Measurements from ENCODE around the gene IL1B. TPM values are rescaled to one million over a fixed set of nuclear protein-coding genes. Genes with fewer than 3 reads are reported as not detected.

Gene IL1B
- total and polyA plus RNA-seq, 2 of the 8 experiments (the other 6 are each of a cell fraction or from before 2014, with no cell fraction given) = not detected

- H3K14ac ChIP-seq (ENCODE audit: insufficient read length) = no peak overlapping the region
- ChIA-PET CTCF (ENCODE audit: partially characterized antibody) (interaction anchor here (1.0 to 1.1 kb wide), 2 partner anchors 12 to 23 kb away, joined by 3 to 5 read pairs; no protein-coding TSS in a partner anchor), POLR2A (ENCODE audit: partially characterized antibody) (no interaction called here)
- no peak overlapping the region for H3K23ac ChIP-seq (ENCODE audit: insufficient read length)
- no peak overlapping the region for H2AFZ ChIP-seq (ENCODE audit: low read length)
- FAIRE-seq (no peak), DNase-seq (ENCODE audit: low read depth in 1 of 2, low spot score in 2 of 2) (no peak)
- no peaks in the 10 kb centered on the region for H3K9me3 ChIP-seq (ENCODE audit: insufficient read depth in 2 of 2, low read depth in 1 of 2, low read length in 1 of 2)
- no peaks in the 10 kb centered on the region for H4K20me1 ChIP-seq (replicated peaks in 1 of 2; ENCODE audit: control insufficient read depth in 1 of 2, insufficient read depth in 2 of 2, low read length in 2 of 2)
- 0 out of 2 replicates have a peak overlapping the region, but pooled peaks have one; percentile 75 for H2BK12ac ChIP-seq (ENCODE audit: low read depth, low read length)
- no peak overlapping the region for H4K5ac ChIP-seq (ENCODE audit: insufficient read length, low read depth, low read length)
- H3K36me3 ChIP-seq (ENCODE audit: control insufficient read depth in 2 of 4, insufficient read depth in 4 of 4, low read length in 3 of 4) = no peaks in the 10 kb centered on the region
- H3K9ac ChIP-seq (replicated peaks in 1 of 4; ENCODE audit: extremely low read depth in 1 of 4, low read depth in 3 of 4, low read length in 3 of 4) = no peak overlapping the region
- no peaks in the 10 kb centered on the region for H3K79me1 ChIP-seq (ENCODE audit: low read depth, low read length)
- no peaks in the 10 kb centered on the region for H3K23me2 ChIP-seq (ENCODE audit: low read depth, low read length)
- no peak overlapping the region for H2BK20ac ChIP-seq (ENCODE audit: low read length)
- H3K4me3 ChIP-seq (ENCODE audit: extremely low read depth in 1 of 4, insufficient read depth in 2 of 4, low read depth in 3 of 4, low read length in 4 of 4) = no peak overlapping the region
- H4K91ac ChIP-seq (replicated peaks; ENCODE audit: insufficient read length, low read length) = no peak overlapping the region
- H3K56ac ChIP-seq (replicated peaks; ENCODE audit: insufficient read length, low read depth, low read length) = no peak overlapping the region
- 76% methylated on average over 3 of the region's 3 CpGs; no CpG with 5 or more reads in 1 of the 2 experiments for WGBS, 2 experiments (ENCODE audit: extremely low coverage in 1 of 2, insufficient coverage in 1 of 2, insufficient read length in 1 of 2, insufficient replicate concordance in 2 of 2, low coverage in 1 of 2, low lambda C conversion rate in 2 of 2, missing lambda C conversion rate in 1 of 2)
- no peak overlapping the region for H3K27ac ChIP-seq (ENCODE audit: low read depth, low read length)
- peaks cover 0 to 25% (median 8%) of the 10 kb centered on the region in 4 experiments; a peak in 5 of 7 replicates for H3K4me1 ChIP-seq (replicated peaks in 1 of 4; ENCODE audit: control insufficient read depth in 3 of 4, insufficient read depth in 4 of 4, low read length in 3 of 4)
- TF ChIP-seq, protein P1, sequence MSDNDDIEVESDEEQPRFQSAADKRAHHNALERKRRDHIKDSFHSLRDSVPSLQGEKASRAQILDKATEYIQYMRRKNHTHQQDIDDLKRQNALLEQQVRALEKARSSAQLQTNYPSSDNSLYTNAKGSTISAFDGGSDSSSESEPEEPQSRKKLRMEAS (IDR thresholded peaks at IDR 0.05) = no peak
- TF ChIP-seq MAFK (IDR thresholded peaks at IDR 0.05; ENCODE audit: low read depth, low read length) = no peak
- TF ChIP-seq TCF12 (IDR thresholded peaks at IDR 0.05; ENCODE audit: low read depth, low read length) = no peak
- no peak for TF ChIP-seq ATF3 (IDR thresholded peaks at IDR 0.05; ENCODE audit: insufficient read depth, low read depth, low read length)
- TF ChIP-seq KDM1A (IDR thresholded peaks at IDR 0.05; ENCODE audit: borderline replicate concordance, low read length) = no peak
- TF ChIP-seq ASH2L (IDR thresholded peaks at IDR 0.05; ENCODE audit: low read length) = no peak
- TF ChIP-seq POLR2AphosphoS5 (IDR thresholded peaks at IDR 0.05; ENCODE audit: low read depth, low read length) = no peak
- H3K18ac ChIP-seq (ENCODE audit: extremely low read depth, low read length) = no peak overlapping the region
- H4K8ac ChIP-seq (ENCODE audit: extremely low read depth, insufficient read depth, low read length) = no peak overlapping the region
- no peak overlapping the region for H2BK120ac ChIP-seq (replicated peaks; ENCODE audit: low read depth, low read length)
- no peak overlapping the region for H2BK5ac ChIP-seq (ENCODE audit: low read depth, low read length)
- H2AK5ac ChIP-seq (ENCODE audit: low read depth, low read length) = no peak overlapping the region
- no peaks in the 10 kb centered on the region for H3K27me3 ChIP-seq (replicated peaks in 1 of 4; ENCODE audit: control insufficient read depth in 3 of 4, extremely low read depth in 1 of 4, insufficient read depth in 3 of 4, low read length in 3 of 4)
- 0 out of 2 replicates have a peak overlapping the region, but pooled peaks have one; percentile 46 for H2BK15ac ChIP-seq (ENCODE audit: low read length)
- H3K79me2 ChIP-seq (ENCODE audit: control insufficient read depth in 1 of 2, insufficient read depth in 2 of 2, low read length in 2 of 2) = no peaks in the 10 kb centered on the region
- H3K4ac ChIP-seq (replicated peaks; ENCODE audit: insufficient read length, low read depth, low read length) = no peak overlapping the region
- H3K4me2 ChIP-seq (ENCODE audit: insufficient read depth in 1 of 2, low read depth in 2 of 2, low read length in 2 of 2) = no peak overlapping the region
These were observed 18.3 kb downstream of the IL1B start for GRCh38 chr2:112818094-112818902.

All from H1 (cell line).